ENCODE measurements around the gene RELL2. TPM values are rescaled to one million over a fixed set of nuclear protein-coding genes. Genes with fewer than 3 reads are reported as not detected.
A peak's percentile ranks its signal among the peaks of the same experiment; 100 is the strongest.

The RELL2 gene
- polyA plus RNA-seq, 12 donors, result 0.10 to 0.84 (median 0.29) TPM; not detected in 2

DNA sequence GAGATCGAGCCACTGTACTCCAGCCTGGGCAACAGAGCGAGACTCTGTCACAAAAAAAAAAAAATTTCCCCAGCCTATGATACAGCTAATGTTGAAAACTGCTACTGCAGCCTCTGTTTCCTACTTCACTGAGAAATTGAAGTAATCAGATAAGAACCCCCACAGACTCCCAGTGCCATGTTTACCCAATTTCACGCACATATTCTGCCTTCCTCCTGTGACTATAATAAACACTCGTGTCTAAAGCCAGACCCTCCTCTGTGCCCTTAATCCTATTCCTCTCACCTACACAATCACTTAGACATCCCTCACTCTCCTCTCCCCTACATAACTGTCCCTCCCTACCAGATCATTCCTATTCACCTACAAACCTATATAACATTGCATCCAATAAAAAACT is 38.9 kb downstream of the RELL2 start:
- no peak for DNase-seq

GRCh38 chr5:141677415-141677814 is 40.6 kb downstream of the RELL2 start:
- no peak for DNase-seq

DNA sequence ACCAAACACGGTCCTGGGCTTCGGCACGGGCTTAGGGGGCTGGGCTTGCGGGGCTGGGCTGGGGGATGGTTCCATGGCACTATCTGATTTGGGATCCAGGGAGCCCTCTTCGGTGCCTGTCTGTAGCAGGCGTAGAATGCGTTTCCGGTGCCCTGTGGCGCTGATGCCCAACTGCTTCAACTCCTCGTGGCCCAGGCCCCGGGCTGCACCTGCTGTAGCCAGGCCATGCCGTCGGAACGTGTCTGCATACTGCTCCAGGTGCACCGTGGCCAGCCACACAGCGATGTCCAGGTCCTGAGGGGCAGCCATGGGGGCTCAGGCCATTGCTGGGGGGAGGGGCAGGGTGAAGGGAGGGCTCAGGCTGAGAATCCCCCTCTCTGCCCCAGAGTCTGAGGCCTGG is 43.4 kb downstream of the RELL2 start:
- no peak for DNase-seq

DNA sequence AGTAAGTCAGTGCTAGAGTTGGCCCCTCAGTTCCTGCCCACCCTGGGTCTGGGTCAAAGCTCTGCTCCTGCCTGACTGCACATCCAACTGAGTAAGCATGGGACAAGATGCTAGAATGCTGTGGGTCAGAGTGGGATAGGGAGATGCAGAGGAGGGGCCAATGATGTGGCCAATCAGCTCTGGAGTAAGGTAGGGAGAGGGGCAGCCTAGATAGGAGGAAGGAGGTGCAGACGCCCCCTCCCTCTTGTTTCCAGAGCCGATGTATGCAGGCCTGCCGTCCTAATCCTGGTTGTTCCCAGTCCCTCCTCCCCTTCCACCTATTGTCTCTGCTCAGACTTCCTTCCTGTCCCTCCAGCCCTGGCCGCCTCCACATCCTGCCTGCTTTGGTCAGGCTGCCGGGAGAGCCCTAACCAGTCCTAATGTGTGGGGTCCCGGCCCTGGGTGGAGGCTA is 44.0 kb downstream of the RELL2 start:
- DNase-seq, result peak; percentile 22

- no peak for DNase-seq
Observed at GRCh38 chr5:141681295-141681694, 44.5 kb downstream of the RELL2 start.

GRCh38 chr5:141681695-141682641 is 45.2 kb downstream of the RELL2 start, which contains the start of gene ARAP3:
ARAP3 (minus strand) TSS chr5:141682230; CDS start chr5:141680486, 1,744 bp downstream.
- DNase-seq, result peak; percentile 45

DNA sequence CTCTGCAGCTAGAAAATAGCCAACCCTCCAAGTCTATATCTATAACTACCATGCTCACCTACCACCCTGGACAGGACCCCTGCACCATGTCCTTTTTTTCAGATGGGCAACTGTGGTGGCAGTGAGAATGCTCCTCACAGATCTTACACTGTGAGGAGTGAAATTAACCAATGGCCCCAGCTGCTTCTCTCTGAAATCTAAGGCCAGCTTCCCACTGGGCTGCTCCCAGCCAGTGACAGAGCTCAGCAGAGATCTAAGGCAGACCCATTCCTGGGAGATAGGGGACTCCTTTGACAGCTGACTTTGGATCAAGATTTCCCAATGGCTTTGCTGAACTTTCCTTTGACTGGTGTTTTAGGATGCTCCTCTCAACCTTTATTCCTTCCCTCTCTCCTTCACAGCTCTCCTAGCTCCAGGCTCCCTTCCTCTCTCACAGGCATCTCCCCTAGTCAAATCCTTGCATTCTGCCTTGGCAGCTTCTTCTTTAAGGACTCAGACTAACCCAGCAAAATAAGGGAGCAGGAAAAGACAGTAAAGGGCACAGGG is 46.9 kb downstream of the RELL2 start:
- DNase-seq, result no peak

GRCh38 chr5:141685591-141685990 is 48.8 kb downstream of the RELL2 start:
- DNase-seq, result no peak

DNA sequence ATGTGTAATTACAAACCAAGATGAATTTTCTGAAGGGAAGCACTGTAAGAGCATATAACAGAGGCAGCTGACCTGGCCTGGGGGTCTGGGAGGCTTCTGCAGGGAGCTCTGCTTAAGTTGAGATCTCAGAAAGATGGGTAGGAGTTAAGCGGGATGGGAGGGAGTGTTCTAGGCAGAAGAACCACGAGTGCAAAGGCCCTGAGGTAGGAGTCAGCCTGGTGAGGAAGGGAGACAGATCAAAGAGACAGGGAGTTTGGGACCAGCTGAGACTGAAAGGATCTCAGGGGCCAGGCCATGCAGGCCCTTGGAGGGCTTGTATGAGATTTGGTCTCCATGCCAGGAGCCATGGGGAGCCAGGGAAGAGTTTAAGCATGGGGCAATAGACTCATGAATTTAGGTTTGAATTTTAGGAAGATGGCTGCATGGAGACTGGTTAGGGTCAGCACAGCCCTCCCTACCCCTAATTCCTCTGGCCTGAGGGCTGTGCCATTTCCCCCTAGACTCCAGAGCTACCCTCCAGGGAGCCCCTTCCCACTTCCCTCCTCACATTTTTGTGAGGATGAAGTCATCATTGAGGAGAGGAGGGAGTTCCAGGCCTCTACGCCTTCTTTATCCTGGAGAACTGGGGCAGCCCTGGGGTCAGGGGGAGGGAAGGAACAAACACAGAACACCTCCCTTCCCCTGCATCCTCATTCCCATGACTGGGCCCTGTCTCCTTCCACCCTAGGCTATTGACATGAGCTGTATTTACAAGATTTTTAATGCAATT is 50.0 kb downstream of the RELL2 start:
- no peak for DNase-seq

Other genes with a start within 250 kb of the RELL2 start
- 1 to 10 TPM in 11 of 12 donors, not detected in 1; 1.9 to 3.5 (median 2.3) TPM for gene PCDHGB4, start 249.3 kb upstream of the RELL2 start, polyA plus RNA-seq (ENCODE audit: insufficient read length in 12 of 12)
- 1 to 10 TPM in 1 of 12 donors, under 1 TPM in 9, not detected in 2; 0.34 to 1.1 (median 0.66) TPM for gene PCDHGA8, start 244.4 kb upstream of the RELL2 start, polyA plus RNA-seq (ENCODE audit: insufficient read length in 12 of 12)
- 1 to 10 TPM in 11 of 12 donors, not detected in 1; 2.7 to 7.7 (median 4.0) TPM for gene PCDHGB5, start 239.1 kb upstream of the RELL2 start, polyA plus RNA-seq (ENCODE audit: insufficient read length in 12 of 12)
- gene PCDHGA9, start 234.2 kb upstream of the RELL2 start, polyA plus RNA-seq (ENCODE audit: insufficient read length in 12 of 12), result 1 to 10 TPM in 11 of 12 donors, not detected in 1; 2.8 to 5.2 (median 4.2) TPM
- gene PCDHGB6, start 229.0 kb upstream of the RELL2 start, polyA plus RNA-seq (ENCODE audit: insufficient read length in 12 of 12), result 1 to 10 TPM in 11 of 12 donors, not detected in 1; 2.8 to 7.7 (median 4.3) TPM
- gene PCDHGA10, start 224.0 kb upstream of the RELL2 start, polyA plus RNA-seq (ENCODE audit: insufficient read length in 12 of 12), result 1 to 10 TPM in 11 of 12 donors, not detected in 1; 1.3 to 3.4 (median 1.8) TPM
- 10 to 100 TPM in 3 of 12 donors, 1 to 10 TPM in 8, not detected in 1; 6.5 to 14.7 (median 8.6) TPM for gene PCDHGB7, start 219.3 kb upstream of the RELL2 start, polyA plus RNA-seq (ENCODE audit: insufficient read length in 12 of 12)
- 1 to 10 TPM in 10 of 12 donors, not detected in 2; 2.6 to 5.1 (median 3.4) TPM for gene PCDHGA11, start 215.9 kb upstream of the RELL2 start, polyA plus RNA-seq (ENCODE audit: insufficient read length in 12 of 12)
- gene PCDHGA12, start 206.5 kb upstream of the RELL2 start, polyA plus RNA-seq (ENCODE audit: insufficient read length in 12 of 12), result 1 to 10 TPM in 10 of 12 donors, not detected in 2; 1.2 to 4.6 (median 2.1) TPM
- gene PCDHGC3, start 161.0 kb upstream of the RELL2 start, polyA plus RNA-seq (ENCODE audit: insufficient read length in 12 of 12), result 100 to 1,000 TPM in 7 of 12 donors, 10 to 100 TPM in 4, not detected in 1; 86.1 to 193 (median 119) TPM
- 1 to 10 TPM in 9 of 12 donors, under 1 TPM in 1, not detected in 2; 0.93 to 2.7 (median 1.7) TPM for gene PCDHGC4, start 152.0 kb upstream of the RELL2 start, polyA plus RNA-seq (ENCODE audit: insufficient read length in 12 of 12)
- 1 to 10 TPM in 2 of 12 donors, under 1 TPM in 8, not detected in 2; 0.19 to 1.3 (median 0.71) TPM for gene PCDHGC5, start 147.9 kb upstream of the RELL2 start, polyA plus RNA-seq (ENCODE audit: insufficient read length in 12 of 12)
- 10 to 100 TPM in 11 of 12 donors, not detected in 1; 19.9 to 47.9 (median 22.4) TPM for gene DIAPH1, start 18.0 kb upstream of the RELL2 start, polyA plus RNA-seq (ENCODE audit: insufficient read length in 12 of 12)
- 10 to 100 TPM in 11 of 12 donors, not detected in 1; 36.9 to 87.4 (median 51.4) TPM for gene HDAC3, start 148 bp upstream of the RELL2 start, polyA plus RNA-seq (ENCODE audit: insufficient read length in 12 of 12)
- gene FCHSD1, start 14.4 kb downstream of the RELL2 start, polyA plus RNA-seq (ENCODE audit: insufficient read length in 12 of 12), result 10 to 100 TPM in 3 of 12 donors, 1 to 10 TPM in 8, not detected in 1; 4.3 to 32.7 (median 7.8) TPM
- gene ARAP3, start 45.2 kb downstream of the RELL2 start, polyA plus RNA-seq (ENCODE audit: insufficient read length in 12 of 12), result 10 to 100 TPM in 11 of 12 donors, not detected in 1; 10.8 to 22.0 (median 13.4) TPM
- gene PCDH1, start 241.4 kb downstream of the RELL2 start, polyA plus RNA-seq (ENCODE audit: insufficient read length in 12 of 12), result 10 to 100 TPM in 11 of 12 donors, not detected in 1; 12.4 to 23.6 (median 15.2) TPM